ENCODE results near the gene GPR143.
"Not testable (repeated sequence)": the region's sequence is repeated elsewhere in the genome, so short reads cannot be mapped to it uniquely, and the experiment has no call there.

Gene GPR143

GRCh38 chrX:9765737-9766097 lies at the start of gene GPR143:
TSS of gene GPR143 (minus strand) at chrX:9765847. CDS start at chrX:9765817, 30 bp downstream.
- no peak for DNase-seq

GRCh38 chrX:9811086-9811485 lies 45.4 kb upstream of the GPR143 start:
- not testable (repeated sequence) for DNase-seq

- DNase-seq, result not testable (repeated sequence)
Observed at GRCh38 chrX:9809876-9810275, 44.2 kb upstream of the GPR143 start.

GRCh38 chrX:9807355-9808182 lies 41.9 kb upstream of the GPR143 start:
- no peak for DNase-seq

GRCh38 chrX:9805956-9806355 lies 40.3 kb upstream of the GPR143 start:
- no peak for DNase-seq

GRCh38 chrX:9804444-9804843 lies 38.8 kb upstream of the GPR143 start:
- DNase-seq, result no peak

- no peak for DNase-seq
Observed at GRCh38 chrX:9802737-9803136, 37.1 kb upstream of the GPR143 start.

- DNase-seq, result no peak
Observed at GRCh38 chrX:9797384-9798360, 32.0 kb upstream of the GPR143 start.

- DNase-seq, result no peak
Observed at GRCh38 chrX:9794495-9794894, 28.8 kb upstream of the GPR143 start.

- DNase-seq, result no peak
Observed at GRCh38 chrX:9790866-9791265, 25.2 kb upstream of the GPR143 start.

GRCh38 chrX:9789555-9789954 lies 23.9 kb upstream of the GPR143 start:
- no peak for DNase-seq

GRCh38 chrX:9788911-9789310 lies 23.3 kb upstream of the GPR143 start:
- no peak for DNase-seq

- no peak for DNase-seq
Observed at GRCh38 chrX:9786798-9787635, 21.4 kb upstream of the GPR143 start.

- DNase-seq, result no peak
Observed at GRCh38 chrX:9785944-9786797, 20.5 kb upstream of the GPR143 start, which contains the start of gene SHROOM2. TSS of gene SHROOM2 (plus strand) at chrX:9786429. CDS start at chrX:9786546, 117 bp downstream.

- no peak for DNase-seq
Observed at GRCh38 chrX:9785254-9785943, 19.8 kb upstream of the GPR143 start.

- no peak for DNase-seq
Observed at GRCh38 chrX:9784332-9784731, 18.7 kb upstream of the GPR143 start.

- DNase-seq, result no peak
Observed at GRCh38 chrX:9781941-9782340, 16.3 kb upstream of the GPR143 start.

GRCh38 chrX:9775930-9776329 lies 10.3 kb upstream of the GPR143 start:
- DNase-seq, result no peak

- DNase-seq, result no peak
Observed at GRCh38 chrX:9772943-9773342, 7.3 kb upstream of the GPR143 start.

GRCh38 chrX:9770319-9770718 lies 4.7 kb upstream of the GPR143 start:
- no peak for DNase-seq

- not testable (repeated sequence) for DNase-seq
Observed at GRCh38 chrX:9768321-9768839, 2.7 kb upstream of the GPR143 start.

Measured in stimulated activated CD4-positive, alpha-beta T cell treated with anti-CD3 and anti-CD28 coated beads, Interleukin-4, amount 100 ng/mL, for 4 hours (primary cell).